HEK293 (cell line): ENCODE measurements around the gene TNPO3.

ENCODE experiments used
- CTCF ChIP-seq: fragments of 450-650 bp; formaldehyde crosslinking; IDR thresholded peaks from 2 replicates; pipeline ENCODE4 v1.5.1; 2016; ENCODE audit warnings: missing biosample characterization, missing genetic modification characterization
- EGR2 ChIP-seq: fragments of 450-650 bp; formaldehyde crosslinking; IDR thresholded peaks from 2 replicates; pipeline ENCODE4 v1.5.1; 2016; ENCODE audit warnings: low read depth, missing biosample characterization, missing genetic modification characterization
- FEZF1 ChIP-seq: fragments of 450-650 bp; formaldehyde crosslinking; IDR thresholded peaks from 2 replicates; pipeline ENCODE4 v1.5.1; 2016; ENCODE audit warnings: missing biosample characterization, missing genetic modification characterization
- GLI4 ChIP-seq: fragments of 450-650 bp; formaldehyde crosslinking; IDR thresholded peaks from 2 replicates; pipeline ENCODE4 v1.5.1; 2016; ENCODE audit warnings: missing biosample characterization, missing genetic modification characterization
- HIC1 ChIP-seq: fragments of 450-650 bp; formaldehyde crosslinking; IDR thresholded peaks from 2 replicates; pipeline ENCODE4 v1.5.1; 2016; ENCODE audit warnings: missing biosample characterization, missing genetic modification characterization
- KLF10 ChIP-seq: fragments of 450-650 bp; IDR thresholded peaks from 2 replicates; pipeline ENCODE4 v1.5.1; 2018; ENCODE audit warnings: missing biosample characterization, mild to moderate bottlenecking, missing genetic modification characterization
- PRDM4 ChIP-seq: fragments of 450-650 bp; formaldehyde crosslinking; IDR thresholded peaks from 2 replicates; pipeline ENCODE4 v1.5.1; 2017; ENCODE audit warnings: missing biosample characterization, missing genetic modification characterization
- RBAK ChIP-seq: fragments of 450-650 bp; formaldehyde crosslinking; IDR thresholded peaks from 2 replicates; pipeline ENCODE4 v1.5.1; 2016; ENCODE audit warnings: missing biosample characterization, missing genetic modification characterization
- SCRT2 ChIP-seq: fragments of 450-650 bp; formaldehyde crosslinking; IDR thresholded peaks from 2 replicates; pipeline ENCODE4 v1.5.1; 2016; ENCODE audit warnings: missing biosample characterization, missing genetic modification characterization
- ZBTB20 ChIP-seq: fragments of 450-650 bp; formaldehyde crosslinking; IDR thresholded peaks from 2 replicates; pipeline ENCODE4 v1.5.1; 2016; ENCODE audit warnings: missing biosample characterization, missing genetic modification characterization
- ZEB2 ChIP-seq: fragments of 450-650 bp; formaldehyde crosslinking; IDR thresholded peaks from 2 replicates; pipeline ENCODE4 v1.5.1; 2016; ENCODE audit warnings: missing biosample characterization, missing genetic modification characterization
- ZFP69B ChIP-seq: fragments of 450-650 bp; formaldehyde crosslinking; IDR thresholded peaks from 2 replicates; pipeline ENCODE4 v1.5.1; 2016; ENCODE audit warnings: missing biosample characterization, missing genetic modification characterization
- ZIC2 ChIP-seq: fragments of 450-650 bp; formaldehyde crosslinking; IDR thresholded peaks from 2 replicates; pipeline ENCODE4 v1.5.1; 2016; ENCODE audit warnings: missing biosample characterization, missing genetic modification characterization
- ZNF140 ChIP-seq: fragments of 450-650 bp; formaldehyde crosslinking; IDR thresholded peaks from 2 replicates; pipeline ENCODE4 v1.5.1; 2016; ENCODE audit warnings: missing biosample characterization, missing genetic modification characterization
- ZNF169 ChIP-seq: fragments of 450-650 bp; formaldehyde crosslinking; IDR thresholded peaks from 2 replicates; pipeline ENCODE4 v1.5.1; 2016; ENCODE audit warnings: missing biosample characterization, missing genetic modification characterization
- ZNF266 ChIP-seq: fragments of 450-650 bp; formaldehyde crosslinking; IDR thresholded peaks from 2 replicates; pipeline ENCODE4 v1.5.1; 2016; ENCODE audit warnings: missing biosample characterization, missing genetic modification characterization, low read depth
- ZNF280D ChIP-seq: fragments of 450-650 bp; formaldehyde crosslinking; IDR thresholded peaks from 2 replicates; pipeline ENCODE4 v1.5.1; 2016; ENCODE audit warnings: missing biosample characterization, missing genetic modification characterization
- ZNF426 ChIP-seq: fragments of 450-650 bp; formaldehyde crosslinking; IDR thresholded peaks from 2 replicates; pipeline ENCODE4 v1.5.1; 2017; ENCODE audit warnings: missing biosample characterization, missing genetic modification characterization, mild to moderate bottlenecking, inconsistent platforms, moderate library complexity
- ZNF488 ChIP-seq: fragments of 450-650 bp; formaldehyde crosslinking; IDR thresholded peaks from 2 replicates; pipeline ENCODE4 v1.5.1; 2016; ENCODE audit warnings: missing biosample characterization, missing genetic modification characterization
- ZNF513 ChIP-seq: fragments of 450-650 bp; IDR thresholded peaks from 2 replicates; pipeline ENCODE4 v1.5.1; 2018; ENCODE audit warnings: missing biosample characterization, missing genetic modification characterization
- ZNF514 ChIP-seq: fragments of 450-650 bp; formaldehyde crosslinking; IDR thresholded peaks from 2 replicates; pipeline ENCODE4 v1.5.1; 2016; ENCODE audit warnings: missing biosample characterization, missing genetic modification characterization
- ZNF629 ChIP-seq: fragments of 450-650 bp; formaldehyde crosslinking; IDR thresholded peaks from 2 replicates; pipeline ENCODE4 v1.5.1; 2017; ENCODE audit warnings: missing biosample characterization, missing genetic modification characterization
- ZNF664 ChIP-seq: fragments of 450-650 bp; formaldehyde crosslinking; IDR thresholded peaks from 2 replicates; pipeline ENCODE4 v1.5.1; 2016; ENCODE audit warnings: missing biosample characterization, missing genetic modification characterization
- ZNF670 ChIP-seq: fragments of 450-650 bp; formaldehyde crosslinking; IDR thresholded peaks from 2 replicates; pipeline ENCODE4 v1.5.1; 2016; ENCODE audit warnings: missing biosample characterization, missing genetic modification characterization, low read depth
- ZNF747 ChIP-seq: fragments of 450-650 bp; formaldehyde crosslinking; IDR thresholded peaks from 2 replicates; pipeline ENCODE4 v1.5.1; 2016; ENCODE audit warnings: missing biosample characterization, missing genetic modification characterization
- ZNF777 ChIP-seq: fragments of 450-650 bp; formaldehyde crosslinking; IDR thresholded peaks from 2 replicates; pipeline ENCODE4 v1.5.1; 2017; ENCODE audit warnings: missing biosample characterization, missing genetic modification characterization, borderline replicate concordance
- ZSCAN5A ChIP-seq: fragments of 450-650 bp; formaldehyde crosslinking; IDR thresholded peaks from 2 replicates; pipeline ENCODE4 v1.5.1; 2016; ENCODE audit warnings: missing biosample characterization, missing genetic modification characterization
- ZXDB ChIP-seq: fragments of 450-650 bp; formaldehyde crosslinking; IDR thresholded peaks from 2 replicates; pipeline ENCODE4 v1.5.1; 2016; ENCODE audit warnings: missing biosample characterization, missing genetic modification characterization

The TNPO3 gene

GRCh38 chr7:128911423-128912031 is 143.4 kb downstream of the TNPO3 start (continued):
- TF ChIP-seq FEZF1 (tag by site-specific recombination), result no peak
- TF ChIP-seq ZXDB (tag by site-specific recombination), result no peak
- TF ChIP-seq GLI4, result no peak
- no peak for TF ChIP-seq ZSCAN5A (tag by site-specific recombination)
- no peak for TF ChIP-seq KLF10
- no peak for TF ChIP-seq ZNF266 (tag by site-specific recombination)
- no peak for TF ChIP-seq SCRT2 (tag by site-specific recombination)
- no peak for TF ChIP-seq ZEB2 (tag by site-specific recombination)
- no peak for TF ChIP-seq RBAK (tag by site-specific recombination)
- no peak for TF ChIP-seq ZNF777 (tag by site-specific recombination)
- TF ChIP-seq ZNF514 (tag by site-specific recombination), result no peak
- no peak for TF ChIP-seq ZNF629 (tag by site-specific recombination)
- TF ChIP-seq HIC1 (tag by site-specific recombination), result no peak
- TF ChIP-seq PRDM4 (tag by site-specific recombination), result no peak
- no peak for TF ChIP-seq ZNF426
- peak; percentile 98 for TF ChIP-seq ZFP69B (tag by site-specific recombination)
- peak; percentile 37; the same call in 1 of the 2 replicates for TF ChIP-seq ZIC2 (tag by site-specific recombination)
- no peak for TF ChIP-seq ZNF747 (tag by site-specific recombination)
- no peak for TF ChIP-seq ZNF140 (tag by site-specific recombination)
- no peak for TF ChIP-seq ZNF664 (tag by site-specific recombination)
- no peak for TF ChIP-seq ZNF488
- no peak for TF ChIP-seq CTCF (tag by site-specific recombination)
- TF ChIP-seq ZBTB20 (tag by site-specific recombination), result peak; percentile 94
- no peak for TF ChIP-seq EGR2
- no peak for TF ChIP-seq ZNF670 (tag by site-specific recombination)
- no peak for TF ChIP-seq ZNF280D (tag by site-specific recombination)
- no peak for TF ChIP-seq ZNF169
- no peak for TF ChIP-seq ZNF513
